Inflammatory macrophage treated with lipopolysaccharide for 1 hour (primary cell): ENCODE data around the gene ANXA2R.
"Not testable (repeated sequence)": the region's sequence is repeated elsewhere in the genome, so short reads cannot be mapped to it uniquely, and the experiment has no call there.

Experiments used
- DNase-seq, 2 donors: peaks; one replicate each; pipeline ENCODE4 v3.0.0-alpha.2; 2020 to 2022

Gene ANXA2R

DNA sequence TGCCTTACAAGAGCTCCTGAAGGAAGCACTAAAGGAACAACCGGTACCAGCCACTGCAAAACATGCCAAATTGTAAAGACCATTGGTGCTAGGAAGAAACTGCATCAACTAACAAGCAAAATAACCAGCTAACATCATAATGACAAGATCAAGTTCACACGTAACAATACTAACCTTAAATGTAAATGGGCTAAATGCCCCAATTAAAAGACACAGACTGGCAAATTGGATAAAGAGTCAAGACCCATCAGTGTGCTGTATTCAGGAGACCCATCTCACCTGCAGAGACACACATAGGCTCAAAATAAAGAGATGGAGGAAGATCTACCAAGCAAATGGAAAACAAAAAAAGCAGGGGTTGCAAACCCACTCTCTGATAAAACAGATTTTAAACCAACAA, 15.0 kb upstream of the ANXA2R start:
- DNase-seq, result not testable (repeated sequence)

DNA sequence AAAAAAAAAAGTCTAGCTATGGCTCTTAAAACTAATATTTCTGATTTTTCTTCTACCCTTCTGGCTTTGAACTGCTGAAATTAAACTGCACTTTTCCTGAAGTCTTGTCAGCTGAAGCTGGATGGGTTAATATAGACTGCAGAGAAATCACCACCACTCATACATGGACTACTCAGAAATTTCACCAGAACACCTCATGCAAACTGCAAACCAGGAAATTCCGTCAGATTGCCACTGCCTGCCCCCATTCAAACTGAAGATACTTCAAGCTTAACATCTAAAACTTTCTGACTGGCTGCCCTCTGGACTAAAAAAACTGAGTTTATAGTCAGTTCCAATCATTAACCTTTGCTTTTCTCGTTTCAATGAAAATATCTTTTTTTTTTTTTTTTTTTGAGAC, 11.6 kb upstream of the ANXA2R start:
- peak in 1 of 2 donors; percentile 19 for DNase-seq

GRCh38 chr5:43050384-43050783, 10.3 kb upstream of the ANXA2R start:
- DNase-seq, result no peak

- DNase-seq, result no peak
Observed at GRCh38 chr5:43049236-43049635, 9.1 kb upstream of the ANXA2R start.

DNA sequence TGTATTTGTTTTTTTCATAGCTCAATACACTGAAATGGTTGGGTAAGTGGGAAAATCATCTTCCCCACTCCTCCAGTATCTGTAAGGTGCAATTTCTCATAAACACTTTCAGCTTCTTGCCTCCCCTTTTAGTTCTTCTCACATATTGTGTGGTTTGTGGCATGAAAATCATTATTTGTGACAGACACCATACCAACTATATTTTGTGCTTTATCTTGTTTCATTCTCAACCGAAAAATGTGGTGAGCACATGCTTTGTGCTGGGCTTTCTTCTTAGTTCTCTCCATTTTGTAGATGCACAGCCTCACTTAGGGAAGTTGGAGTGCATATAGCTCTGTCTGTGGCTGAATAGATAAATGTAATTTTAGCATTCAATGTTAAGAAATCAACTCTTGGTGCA, 6.4 kb upstream of the ANXA2R start:
- DNase-seq, result no peak

DNA sequence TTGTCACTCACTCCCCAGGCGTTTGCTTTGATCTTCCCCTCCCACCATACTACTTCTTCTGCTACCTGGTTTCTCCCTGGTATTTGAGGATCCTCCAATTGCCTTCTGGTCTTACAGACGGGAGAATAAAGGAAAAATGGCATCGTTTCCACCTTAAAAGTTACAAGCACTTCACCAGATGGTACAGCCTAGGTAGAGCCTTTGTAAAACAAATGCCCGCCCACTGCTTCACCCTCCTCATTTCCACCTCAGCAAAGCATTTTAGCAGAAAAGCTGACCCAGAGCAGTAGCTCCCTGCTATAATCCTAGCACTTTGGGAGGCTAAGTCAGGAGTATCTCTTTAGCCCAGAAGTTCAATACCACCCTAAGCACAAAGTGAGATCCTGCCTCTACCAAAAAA, 5.1 kb upstream of the ANXA2R start:
- DNase-seq, result no peak

GRCh38 chr5:43044181-43044914, 4.2 kb upstream of the ANXA2R start:
- no peak for DNase-seq

GRCh38 chr5:43043400-43043756, 3.3 kb upstream of the ANXA2R start:
- no peak for DNase-seq

- DNase-seq, result peak; percentile 48 to 66
Observed at GRCh38 chr5:43042626-43043399, 2.7 kb upstream of the ANXA2R start.

DNA sequence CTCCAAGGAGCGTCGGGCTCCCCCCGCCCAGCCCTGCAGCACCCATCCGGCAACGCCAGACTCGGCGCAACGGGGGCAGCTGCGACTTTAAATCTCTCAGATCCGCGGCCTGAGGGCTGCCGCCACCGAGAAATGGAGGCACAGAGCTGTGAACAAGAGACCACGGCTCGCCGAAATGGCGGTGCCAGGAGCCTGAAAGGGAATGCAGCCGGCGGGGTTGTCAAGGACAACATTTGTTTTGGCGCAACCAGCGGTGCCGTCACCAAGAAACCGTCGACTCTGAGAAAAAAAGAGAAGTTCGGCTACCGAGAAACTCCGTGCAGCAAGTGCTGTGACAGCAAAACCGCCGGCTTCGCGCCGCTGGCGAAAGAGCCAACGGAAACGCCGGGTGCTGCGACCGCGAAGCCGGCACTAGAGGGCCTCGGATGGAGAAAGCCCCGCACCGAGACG, 2.1 kb upstream of the ANXA2R start:
- peak; percentile 89 to 93 for DNase-seq

- DNase-seq, result peak; percentile 77 to 88
Observed at GRCh38 chr5:43041669-43042175, 1.6 kb upstream of the ANXA2R start.

DNA sequence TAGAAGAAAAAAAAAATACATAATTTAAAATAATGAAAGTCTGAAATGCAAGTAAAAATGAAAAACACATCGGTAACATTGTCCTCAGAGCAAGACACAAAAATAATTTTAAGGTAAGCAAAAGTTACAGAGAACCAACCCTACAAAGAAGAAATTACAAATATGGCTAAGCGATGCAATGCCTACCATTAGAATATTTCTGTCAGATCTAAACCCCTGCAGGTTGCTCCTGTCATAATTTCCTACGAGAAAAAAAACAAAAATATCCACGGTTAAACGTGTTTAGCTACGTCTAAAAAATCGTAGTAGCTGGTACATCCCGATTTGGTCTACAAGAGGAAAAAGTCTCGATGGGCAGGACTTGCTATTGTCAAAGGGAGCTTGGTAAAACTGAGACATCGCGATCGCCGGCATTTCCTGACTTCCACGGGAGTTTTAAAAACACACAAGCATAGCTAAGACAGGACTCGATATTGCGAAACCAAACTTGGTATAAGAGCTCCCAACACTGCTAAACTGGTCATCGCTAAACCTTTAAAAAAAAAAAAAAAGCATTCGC, 1.1 kb upstream of the ANXA2R start:
- DNase-seq, result no peak

DNA sequence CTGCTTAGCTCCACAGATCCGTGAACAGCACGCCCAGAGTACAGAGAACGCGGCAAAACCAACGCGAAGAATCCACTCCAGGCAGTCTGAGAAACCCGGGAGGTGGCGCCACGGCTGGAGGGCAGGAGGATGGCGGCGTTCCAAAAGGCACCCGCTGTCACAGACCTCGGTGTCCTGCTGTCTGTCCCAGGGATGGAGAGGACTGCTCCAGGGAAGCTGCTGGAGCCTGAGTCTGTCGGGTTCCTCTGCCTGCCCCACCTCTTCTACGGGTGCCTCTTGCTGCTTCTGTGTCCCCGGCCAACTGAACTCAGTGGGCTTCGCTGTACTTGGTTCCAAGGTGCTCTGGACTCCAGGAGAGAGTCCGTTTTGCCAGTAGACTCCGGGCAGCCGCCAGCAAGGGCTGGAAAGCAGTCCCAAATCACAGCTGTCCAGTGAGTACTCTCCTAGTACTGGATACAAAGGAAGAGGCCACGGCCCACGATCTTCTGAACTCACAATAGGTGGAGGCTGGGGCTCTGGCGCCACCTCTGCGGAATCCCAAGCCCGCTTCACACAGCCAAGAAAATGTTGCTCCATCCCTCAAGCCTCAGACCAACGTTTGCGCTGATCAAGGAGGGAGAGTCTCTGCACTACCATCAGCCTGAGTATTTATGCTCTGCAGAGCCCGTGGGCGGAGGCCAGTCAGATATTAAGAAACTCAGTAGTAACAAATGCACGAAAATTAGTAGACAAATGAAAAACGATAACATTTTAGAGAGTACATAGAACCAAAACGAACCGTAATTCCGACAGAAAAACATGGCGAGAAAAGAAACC, 440 bp downstream of the ANXA2R start:
- DNase-seq, result peak; percentile 62 to 78

DNA sequence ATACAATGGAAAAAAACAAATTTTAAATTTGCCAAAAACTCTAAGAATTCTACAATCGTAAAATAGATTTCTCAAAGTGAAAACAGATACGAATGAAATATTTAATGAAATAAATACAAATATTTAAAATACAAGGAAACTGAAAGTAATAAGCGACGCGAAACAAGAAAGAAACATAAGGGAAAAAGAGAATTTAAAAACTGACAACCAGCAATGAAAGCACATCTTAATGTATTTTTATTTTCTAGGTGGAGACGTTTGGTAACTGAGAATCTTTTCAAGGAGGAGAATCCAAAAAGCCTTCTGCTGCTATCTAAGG, 1.0 kb downstream of the ANXA2R start:
- DNase-seq, result no peak

GRCh38 chr5:43038496-43038989, 1.6 kb downstream of the ANXA2R start:
- DNase-seq, result no peak

- peak; percentile 54 for DNase-seq
Observed at GRCh38 chr5:43037636-43038495, 2.3 kb downstream of the ANXA2R start.

DNA sequence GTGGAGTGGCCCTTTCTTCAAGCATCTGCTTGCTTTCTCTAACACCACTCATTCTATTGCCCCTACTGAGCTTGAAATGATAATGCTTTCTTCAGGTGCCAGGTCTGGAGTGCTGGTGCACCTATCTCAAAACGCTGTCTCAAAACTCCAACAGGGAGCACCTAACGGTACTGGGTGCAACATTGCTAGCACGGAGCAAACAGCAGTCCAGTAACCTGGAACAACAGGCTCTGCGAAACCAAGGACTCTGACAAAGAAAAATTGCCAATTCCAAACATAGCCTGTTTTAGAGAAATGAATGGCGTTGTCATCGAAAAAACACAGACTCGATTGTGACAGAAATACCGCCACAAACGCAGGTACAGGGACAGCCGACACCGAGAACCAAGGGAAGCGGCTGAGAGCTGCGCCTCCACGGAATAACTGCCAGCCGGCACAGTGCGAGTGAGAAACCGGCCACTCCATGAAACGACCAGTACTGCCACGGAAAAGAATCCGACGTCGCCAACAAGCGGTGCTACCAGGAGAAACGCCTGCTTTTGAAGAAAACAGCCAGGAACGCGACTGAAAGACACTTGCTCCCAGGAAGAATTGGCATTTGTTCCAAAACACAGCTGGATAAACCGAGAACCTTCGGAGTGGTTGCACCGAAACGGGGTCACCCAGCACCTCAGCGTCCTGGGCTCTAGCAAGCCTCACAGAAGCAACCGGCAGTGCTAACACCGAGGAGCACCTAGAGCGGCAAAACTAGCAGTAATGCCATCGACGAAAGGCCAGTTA, 3.1 kb downstream of the ANXA2R start:
- DNase-seq, result no peak

DNA sequence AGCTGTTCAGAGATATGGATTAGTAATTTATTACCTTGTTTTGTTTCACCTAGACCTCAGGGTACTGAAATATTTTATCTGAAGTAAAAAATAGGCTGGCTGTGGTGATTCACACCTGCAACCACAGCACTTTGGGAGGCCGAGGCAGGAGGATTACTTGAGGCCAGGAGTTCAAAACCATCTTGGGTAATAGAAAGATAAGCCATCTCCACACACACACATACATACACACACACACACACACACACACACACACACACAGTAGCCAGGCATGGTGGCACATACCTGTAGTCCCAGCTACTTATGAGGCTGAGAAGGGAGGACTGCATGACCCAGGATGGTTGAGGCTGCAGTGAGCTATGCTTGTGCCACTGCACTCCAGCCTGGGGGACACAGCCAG, 3.7 kb downstream of the ANXA2R start:
- DNase-seq, result no peak

DNA sequence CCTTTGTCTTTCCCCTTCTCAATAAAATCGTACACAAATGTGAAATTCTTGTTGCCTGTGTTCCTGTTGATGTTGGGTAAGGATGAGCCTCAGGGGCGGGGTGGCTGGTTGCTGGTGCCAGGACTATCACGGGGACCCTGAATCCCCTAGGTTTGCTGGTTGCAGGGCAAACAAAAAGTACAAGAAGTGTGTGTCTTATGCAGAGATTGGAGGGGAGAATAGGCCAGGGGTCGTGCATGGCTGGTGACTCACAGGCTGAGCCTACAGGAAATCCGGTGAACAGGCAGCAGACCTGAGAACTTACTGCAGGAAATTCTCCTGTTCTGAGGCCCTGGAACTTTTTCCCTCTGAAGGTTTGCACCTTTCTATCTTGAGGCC, 5.5 kb downstream of the ANXA2R start:
- no peak for DNase-seq

DNA sequence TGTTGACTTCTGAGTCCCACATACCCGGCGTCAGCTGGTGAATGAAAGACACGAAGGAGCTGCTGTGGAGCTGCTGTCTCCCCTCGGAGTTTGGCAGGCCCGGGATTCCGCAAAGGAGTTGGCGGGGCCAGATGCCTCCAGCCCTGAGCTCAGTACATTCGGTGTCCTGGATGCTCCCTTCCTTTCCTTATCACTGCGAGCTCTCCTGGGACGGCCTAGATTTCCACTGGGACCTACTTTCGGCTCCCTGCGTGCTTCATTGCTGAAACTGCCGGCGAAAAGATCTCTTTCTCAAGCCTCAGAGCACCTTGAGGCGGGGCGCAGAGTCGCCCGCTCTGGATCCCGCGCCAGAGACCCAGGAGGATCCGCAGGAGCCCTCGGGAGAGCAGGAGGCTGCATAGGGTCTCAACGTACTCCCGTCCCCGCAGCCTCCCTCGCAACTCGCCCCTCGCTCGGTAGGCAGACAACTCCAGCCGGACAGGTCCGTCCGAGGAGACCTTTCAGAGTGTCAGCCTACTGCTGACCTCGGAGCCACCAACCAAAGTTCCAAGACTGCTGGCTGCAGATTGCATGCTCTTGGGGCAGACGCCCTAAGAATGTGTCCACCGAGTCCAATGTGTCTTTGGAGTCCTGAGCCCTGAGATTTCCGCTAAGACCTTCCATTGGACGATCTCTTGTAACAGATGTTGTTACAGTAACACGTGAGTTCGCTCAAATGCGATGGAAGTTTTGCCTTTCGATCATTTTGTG, 6.1 kb downstream of the ANXA2R start:
- no peak for DNase-seq
